ENCODE measurements around the gene DENND5A. TPM values are rescaled to one million over a fixed set of nuclear protein-coding genes. Genes with fewer than 3 reads are reported as not detected.

The DENND5A gene
- total and polyA plus RNA-seq, 9 of the 15 experiments (the other 6 are each of a cell fraction or from before 2014, with no cell fraction given): 11.7 to 130 (median 46.3) TPM

DNA sequence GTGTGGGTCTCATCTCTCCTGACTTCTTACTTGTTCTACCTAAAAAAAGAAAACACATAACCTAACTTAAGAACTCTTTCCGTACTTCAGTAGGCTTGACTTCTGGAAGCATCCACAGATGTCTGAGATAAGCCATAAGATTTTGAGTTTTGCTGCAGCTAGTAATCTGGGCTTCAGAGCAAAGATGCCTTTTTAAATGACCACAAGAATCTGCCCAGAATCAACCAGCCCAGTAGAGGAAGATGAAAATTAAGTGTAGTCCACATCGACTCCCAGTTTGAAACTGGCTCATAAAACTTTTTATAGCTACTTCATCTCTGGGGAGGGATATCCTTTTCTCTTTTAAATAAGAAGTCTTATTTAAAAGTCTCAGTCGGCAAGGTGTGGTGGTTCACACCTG, 10.7 kb downstream of the DENND5A start:
- Histone ChIP-seq H3K4me1 (replicated peaks in 1 of 2; ENCODE audit: control insufficient read depth in 2 of 2, insufficient read depth in 2 of 2, low read length in 2 of 2) (peaks cover 0 to 3% of the 10 kb centered on the region in 2 experiments; a peak in 3 of 5 replicates), H3K79me2 (ENCODE audit: control insufficient read depth, insufficient read depth, low read length) (peaks cover 70% of the 10 kb centered on the region), H3K9me3 (replicated peaks; ENCODE audit: control insufficient read depth, insufficient read depth, low read depth, low read length) (no peaks in the 10 kb centered on the region), H3K36me3 (ENCODE audit: control insufficient read depth, insufficient read depth, low read length) (peaks cover 19% of the 10 kb centered on the region; the same call in 2 of the 3 replicates), H4K20me1 (replicated peaks; ENCODE audit: control insufficient read depth, insufficient read depth, low read length) (no peaks in the 10 kb centered on the region), H3K9ac (ENCODE audit: insufficient read depth in 1 of 2, low read depth in 2 of 2, low read length in 2 of 2) (no peak overlapping the region), H3K4me2 (ENCODE audit: insufficient read depth, low read length) (no peak overlapping the region), H3K27me3 (ENCODE audit: control insufficient read depth in 2 of 2, insufficient read depth in 2 of 2, low read length in 2 of 2) (no peaks in the 10 kb centered on the region), H3K4me3 (no peak overlapping the region), H2AFZ (ENCODE audit: low read depth, low read length) (no peak overlapping the region), H3K27ac (ENCODE audit: extremely low read depth, low read depth, low read length) (no peak overlapping the region), H3K9me1 (ENCODE audit: control insufficient read depth, insufficient read depth, low read length) (no peaks in the 10 kb centered on the region)
- in situ Hi-C loops (cut with MboI) (no loop called here), intact Hi-C loops (cut with micrococcal nuclease) (no loop called here)
- POLR2A ChIA-PET: interaction anchor here (0.6 to 4.1 kb wide), 3 partner anchors 10 to 46 kb away, joined by 3 to 25 read pairs (median 12); partner anchors contain the start of gene DENND5A
- CTCF ChIA-PET (ENCODE audit: low intra/inter-chr PET ratio): no interaction called here
- 78% methylated on average over 3 of the region's 3 CpGs for WGBS (ENCODE audit: insufficient coverage, low coverage, missing lambda C conversion rate)
- ATAC-seq (no peak), FAIRE-seq (no peak), DNase-seq (ENCODE audit: extremely low read depth in 1 of 4, low spot score in 3 of 4) (no peak)
- BruUV-seq (replicated peaks): no TSS peak
- TF ChIP-seq ZNF217 (CRISPR knock-in tag; IDR thresholded peaks at IDR 0.05): no peak
- TF ChIP-seq TOE1 (IDR thresholded peaks at IDR 0.05; ENCODE audit: borderline replicate concordance): no peak
- TF ChIP-seq TOE1 (CRISPR knock-in tag; IDR thresholded peaks at IDR 0.05; ENCODE audit: borderline replicate concordance, low read depth): no peak
- TF ChIP-seq, protein P1, sequence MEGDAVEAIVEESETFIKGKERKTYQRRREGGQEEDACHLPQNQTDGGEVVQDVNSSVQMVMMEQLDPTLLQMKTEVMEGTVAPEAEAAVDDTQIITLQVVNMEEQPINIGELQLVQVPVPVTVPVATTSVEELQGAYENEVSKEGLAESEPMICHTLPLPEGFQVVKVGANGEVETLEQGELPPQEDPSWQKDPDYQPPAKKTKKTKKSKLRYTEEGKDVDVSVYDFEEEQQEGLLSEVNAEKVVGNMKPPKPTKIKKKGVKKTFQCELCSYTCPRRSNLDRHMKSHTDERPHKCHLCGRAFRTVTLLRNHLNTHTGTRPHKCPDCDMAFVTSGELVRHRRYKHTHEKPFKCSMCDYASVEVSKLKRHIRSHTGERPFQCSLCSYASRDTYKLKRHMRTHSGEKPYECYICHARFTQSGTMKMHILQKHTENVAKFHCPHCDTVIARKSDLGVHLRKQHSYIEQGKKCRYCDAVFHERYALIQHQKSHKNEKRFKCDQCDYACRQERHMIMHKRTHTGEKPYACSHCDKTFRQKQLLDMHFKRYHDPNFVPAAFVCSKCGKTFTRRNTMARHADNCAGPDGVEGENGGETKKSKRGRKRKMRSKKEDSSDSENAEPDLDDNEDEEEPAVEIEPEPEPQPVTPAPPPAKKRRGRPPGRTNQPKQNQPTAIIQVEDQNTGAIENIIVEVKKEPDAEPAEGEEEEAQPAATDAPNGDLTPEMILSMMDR (IDR thresholded peaks at IDR 0.05 in 2 of 3, conservative IDR thresholded peaks at IDR 0.05 in 1 of 3; ENCODE audit: insufficient read depth in 2 of 3, low read depth in 1 of 3, low read length in 3 of 3): no peak
- TF ChIP-seq ZKSCAN1 (IDR thresholded peaks at IDR 0.05; ENCODE audit: low read depth, low read length): no peak
- TF ChIP-seq, protein P2, sequence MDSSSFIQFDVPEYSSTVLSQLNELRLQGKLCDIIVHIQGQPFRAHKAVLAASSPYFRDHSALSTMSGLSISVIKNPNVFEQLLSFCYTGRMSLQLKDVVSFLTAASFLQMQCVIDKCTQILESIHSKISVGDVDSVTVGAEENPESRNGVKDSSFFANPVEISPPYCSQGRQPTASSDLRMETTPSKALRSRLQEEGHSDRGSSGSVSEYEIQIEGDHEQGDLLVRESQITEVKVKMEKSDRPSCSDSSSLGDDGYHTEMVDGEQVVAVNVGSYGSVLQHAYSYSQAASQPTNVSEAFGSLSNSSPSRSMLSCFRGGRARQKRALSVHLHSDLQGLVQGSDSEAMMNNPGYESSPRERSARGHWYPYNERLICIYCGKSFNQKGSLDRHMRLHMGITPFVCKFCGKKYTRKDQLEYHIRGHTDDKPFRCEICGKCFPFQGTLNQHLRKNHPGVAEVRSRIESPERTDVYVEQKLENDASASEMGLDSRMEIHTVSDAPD (CRISPR knock-in tag; IDR thresholded peaks at IDR 0.05): no peak
- TF ChIP-seq, protein P3, sequence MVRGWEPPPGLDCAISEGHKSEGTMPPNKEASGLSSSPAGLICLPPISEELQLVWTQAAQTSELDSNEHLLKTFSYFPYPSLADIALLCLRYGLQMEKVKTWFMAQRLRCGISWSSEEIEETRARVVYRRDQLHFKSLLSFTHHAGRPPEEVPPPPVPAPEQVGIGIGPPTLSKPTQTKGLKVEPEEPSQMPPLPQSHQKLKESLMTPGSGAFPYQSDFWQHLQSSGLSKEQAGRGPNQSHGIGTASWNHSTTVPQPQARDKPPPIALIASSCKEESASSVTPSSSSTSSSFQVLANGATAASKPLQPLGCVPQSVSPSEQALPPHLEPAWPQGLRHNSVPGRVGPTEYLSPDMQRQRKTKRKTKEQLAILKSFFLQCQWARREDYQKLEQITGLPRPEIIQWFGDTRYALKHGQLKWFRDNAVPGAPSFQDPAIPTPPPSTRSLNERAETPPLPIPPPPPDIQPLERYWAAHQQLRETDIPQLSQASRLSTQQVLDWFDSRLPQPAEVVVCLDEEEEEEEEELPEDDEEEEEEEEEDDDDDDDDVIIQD (CRISPR knock-in tag; IDR thresholded peaks at IDR 0.05): no peak
- TF ChIP-seq, protein P4, sequence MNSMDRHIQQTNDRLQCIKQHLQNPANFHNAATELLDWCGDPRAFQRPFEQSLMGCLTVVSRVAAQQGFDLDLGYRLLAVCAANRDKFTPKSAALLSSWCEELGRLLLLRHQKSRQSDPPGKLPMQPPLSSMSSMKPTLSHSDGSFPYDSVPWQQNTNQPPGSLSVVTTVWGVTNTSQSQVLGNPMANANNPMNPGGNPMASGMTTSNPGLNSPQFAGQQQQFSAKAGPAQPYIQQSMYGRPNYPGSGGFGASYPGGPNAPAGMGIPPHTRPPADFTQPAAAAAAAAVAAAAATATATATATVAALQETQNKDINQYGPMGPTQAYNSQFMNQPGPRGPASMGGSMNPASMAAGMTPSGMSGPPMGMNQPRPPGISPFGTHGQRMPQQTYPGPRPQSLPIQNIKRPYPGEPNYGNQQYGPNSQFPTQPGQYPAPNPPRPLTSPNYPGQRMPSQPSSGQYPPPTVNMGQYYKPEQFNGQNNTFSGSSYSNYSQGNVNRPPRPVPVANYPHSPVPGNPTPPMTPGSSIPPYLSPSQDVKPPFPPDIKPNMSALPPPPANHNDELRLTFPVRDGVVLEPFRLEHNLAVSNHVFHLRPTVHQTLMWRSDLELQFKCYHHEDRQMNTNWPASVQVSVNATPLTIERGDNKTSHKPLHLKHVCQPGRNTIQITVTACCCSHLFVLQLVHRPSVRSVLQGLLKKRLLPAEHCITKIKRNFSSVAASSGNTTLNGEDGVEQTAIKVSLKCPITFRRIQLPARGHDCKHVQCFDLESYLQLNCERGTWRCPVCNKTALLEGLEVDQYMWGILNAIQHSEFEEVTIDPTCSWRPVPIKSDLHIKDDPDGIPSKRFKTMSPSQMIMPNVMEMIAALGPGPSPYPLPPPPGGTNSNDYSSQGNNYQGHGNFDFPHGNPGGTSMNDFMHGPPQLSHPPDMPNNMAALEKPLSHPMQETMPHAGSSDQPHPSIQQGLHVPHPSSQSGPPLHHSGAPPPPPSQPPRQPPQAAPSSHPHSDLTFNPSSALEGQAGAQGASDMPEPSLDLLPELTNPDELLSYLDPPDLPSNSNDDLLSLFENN (IDR thresholded peaks at IDR 0.05; ENCODE audit: low read depth in 2 of 2, low read length in 2 of 2): no peak
- no peak for TF ChIP-seq DMBX1 (CRISPR knock-in tag; IDR thresholded peaks at IDR 0.05; ENCODE audit: borderline replicate concordance)
- no peak for TF ChIP-seq ZNF232 (CRISPR knock-in tag; IDR thresholded peaks at IDR 0.05)
- no peak for TF ChIP-seq ZNF561 (CRISPR knock-in tag; conservative IDR thresholded peaks at IDR 0.05)
